Measurements from ENCODE around the gene FCER1G.

The FCER1G gene

DNA sequence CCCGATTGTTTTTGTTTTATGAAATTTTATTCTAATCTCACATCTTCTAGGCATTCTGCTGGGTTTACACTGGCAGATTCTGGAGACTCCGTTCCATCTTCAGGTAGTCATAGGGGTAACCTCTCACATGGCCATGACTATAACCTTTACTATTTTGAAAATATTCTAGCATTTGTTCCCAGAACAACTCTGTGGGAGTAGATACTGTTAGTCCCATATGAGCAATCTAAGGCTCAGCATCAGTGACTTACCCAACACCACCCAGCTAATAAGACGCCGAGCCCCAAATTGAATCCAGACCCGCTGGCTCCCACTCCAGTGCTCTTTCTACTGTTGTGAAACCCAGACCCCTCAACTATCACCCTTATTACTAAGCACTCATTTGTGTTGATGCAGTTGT lies 26.1 kb upstream of the FCER1G start:
- Histone ChIP-seq H3K27me3 (ENCODE audit: low read depth, low read length) (no peaks in the 10 kb centered on the region), H3K4me1 (ENCODE audit: control insufficient read depth in 1 of 2, insufficient read depth in 2 of 2, low read length in 2 of 2) (peaks cover 11 to 16% of the 10 kb centered on the region in 2 donors), H3K36me3 (ENCODE audit: control insufficient read depth in 1 of 2, insufficient read depth in 2 of 2, low read length in 2 of 2) (peaks cover 11 to 12% of the 10 kb centered on the region in 2 donors), H3K9me3 (ENCODE audit: control insufficient read depth in 1 of 2, low read length in 2 of 2) (no peaks in the 10 kb centered on the region), H3K4me3 (ENCODE audit: low read depth in 1 of 2, low read length in 2 of 2) (no peak overlapping the region), H3K27ac (ENCODE audit: low read length) (no peak overlapping the region)

DNA sequence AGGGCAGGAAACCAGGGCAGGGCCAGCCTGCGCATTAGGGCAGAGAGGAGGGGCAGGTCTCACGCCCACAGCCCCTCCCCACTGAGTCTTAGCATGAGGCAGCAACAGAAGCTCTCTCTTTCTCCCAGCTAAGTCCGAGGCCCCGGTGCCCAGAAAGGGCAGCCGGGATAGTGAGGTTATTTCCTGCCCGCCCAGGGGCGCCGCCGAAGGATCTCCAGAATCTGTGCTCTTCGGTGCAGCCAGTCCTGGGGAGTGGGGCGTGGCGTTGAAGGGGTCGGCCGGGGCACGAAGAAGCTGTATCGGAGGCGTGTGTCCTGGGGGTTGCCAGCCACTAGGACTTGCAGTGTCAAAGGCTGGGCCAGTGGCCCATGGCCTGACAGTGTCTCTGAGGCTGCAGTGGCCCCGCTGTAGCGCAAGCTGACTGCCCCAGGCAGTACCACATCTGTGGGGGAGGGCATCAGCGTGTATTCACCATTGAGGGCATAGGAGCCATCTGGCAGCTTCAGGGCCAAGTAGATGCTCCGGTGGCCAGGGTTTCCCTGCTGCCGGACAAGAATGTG lies 24.1 kb upstream of the FCER1G start:
- H3K27ac ChIP-seq (ENCODE audit: low read length) = no peak overlapping the region
- no peaks in the 10 kb centered on the region for H3K9me3 ChIP-seq (ENCODE audit: control insufficient read depth in 1 of 2, low read length in 2 of 2)
- H3K27me3 ChIP-seq (ENCODE audit: low read depth, low read length) = no peaks in the 10 kb centered on the region
- no peak overlapping the region for H3K4me3 ChIP-seq (ENCODE audit: low read depth in 1 of 2, low read length in 2 of 2)
- H3K36me3 ChIP-seq (ENCODE audit: control insufficient read depth in 1 of 2, insufficient read depth in 2 of 2, low read length in 2 of 2) = peaks cover 16 to 17% of the 10 kb centered on the region in 2 donors
- H3K4me1 ChIP-seq (ENCODE audit: control insufficient read depth in 1 of 2, insufficient read depth in 2 of 2, low read length in 2 of 2) = peaks cover 11 to 16% of the 10 kb centered on the region in 2 donors

DNA sequence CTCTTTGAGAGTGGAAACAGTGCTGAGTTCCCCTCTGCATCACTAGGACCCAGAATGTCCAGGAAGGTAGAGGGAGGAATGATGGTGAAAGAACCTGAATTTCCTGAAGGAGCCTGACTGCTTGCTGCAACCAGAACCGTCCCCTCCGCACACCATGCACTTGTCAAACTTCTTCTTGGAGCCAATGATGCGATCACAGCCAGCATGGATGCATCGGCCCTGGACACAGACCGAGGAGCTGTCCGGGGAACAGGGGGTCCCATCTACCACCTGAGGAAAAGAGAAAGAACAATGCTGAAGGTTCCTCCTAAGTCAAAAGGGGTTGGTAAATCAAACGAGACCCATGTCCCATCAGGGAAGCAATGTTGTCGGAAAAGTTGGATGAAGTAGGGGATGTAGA lies 23.1 kb upstream of the FCER1G start:
- Histone ChIP-seq H3K27ac (ENCODE audit: low read length) (no peak overlapping the region), H3K4me1 (ENCODE audit: control insufficient read depth in 1 of 2, insufficient read depth in 2 of 2, low read length in 2 of 2) (peaks cover 12 to 18% of the 10 kb centered on the region in 2 donors), H3K27me3 (ENCODE audit: low read depth, low read length) (no peaks in the 10 kb centered on the region), H3K4me3 (ENCODE audit: low read depth in 1 of 2, low read length in 2 of 2) (no peak overlapping the region), H3K9me3 (ENCODE audit: control insufficient read depth in 1 of 2, low read length in 2 of 2) (no peaks in the 10 kb centered on the region), H3K36me3 (ENCODE audit: control insufficient read depth in 1 of 2, insufficient read depth in 2 of 2, low read length in 2 of 2) (peaks cover 17 to 18% of the 10 kb centered on the region in 2 donors)

DNA sequence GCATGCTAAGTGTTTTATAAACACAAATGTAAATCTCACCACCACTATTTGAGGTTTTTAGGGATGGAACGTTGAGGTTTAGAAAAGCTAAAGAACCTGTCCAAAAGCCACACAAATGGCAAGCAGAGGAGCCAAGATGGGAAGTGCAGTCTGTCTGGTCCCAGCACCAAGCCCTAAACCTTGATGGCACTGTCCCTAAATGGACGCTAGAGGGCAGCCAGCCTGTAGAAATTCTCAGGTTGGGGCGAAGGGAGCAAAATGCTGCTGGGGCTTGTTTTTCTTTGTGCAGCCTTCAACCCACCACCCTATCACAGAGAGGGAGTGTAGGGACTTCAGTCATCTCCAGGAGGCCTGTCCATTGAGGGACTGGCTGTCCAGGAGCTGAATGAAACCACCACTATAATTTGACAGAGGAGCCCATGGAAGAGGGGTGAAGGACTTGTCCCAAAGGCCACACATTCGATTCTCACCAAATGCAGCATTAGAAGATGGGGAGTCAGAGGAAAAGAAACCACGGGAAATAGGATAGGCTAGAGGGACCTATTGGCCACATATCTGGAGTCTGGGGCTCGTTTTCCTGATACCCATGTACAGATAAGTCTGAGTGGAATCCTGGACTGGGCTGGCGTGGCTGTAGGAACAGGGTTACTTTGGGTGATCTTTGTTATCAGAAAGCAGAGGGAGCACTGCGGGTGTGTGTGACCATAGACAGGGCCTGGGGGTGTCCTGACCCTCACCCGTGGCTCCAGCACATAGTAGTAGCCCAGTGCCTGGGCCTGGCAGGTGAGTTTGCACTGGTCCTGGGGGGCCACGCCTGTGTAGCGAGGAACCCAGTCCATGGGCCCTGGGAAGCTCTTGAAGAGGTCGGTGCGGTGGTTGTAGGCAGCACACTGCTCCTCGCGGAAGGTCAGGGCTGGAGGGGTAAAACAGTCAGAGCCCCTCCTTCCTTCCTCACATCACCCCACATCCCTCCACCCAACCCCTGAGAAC lies 22.3 kb upstream of the FCER1G start:
- peak overlapping the region; percentile 23 for H3K27ac ChIP-seq (ENCODE audit: low read length)
- peaks cover 17 to 18% of the 10 kb centered on the region in 2 donors for H3K36me3 ChIP-seq (ENCODE audit: control insufficient read depth in 1 of 2, insufficient read depth in 2 of 2, low read length in 2 of 2)
- H3K9me3 ChIP-seq (ENCODE audit: control insufficient read depth in 1 of 2, low read length in 2 of 2) = no peaks in the 10 kb centered on the region
- no peak overlapping the region for H3K4me3 ChIP-seq (ENCODE audit: low read depth in 1 of 2, low read length in 2 of 2)
- no peaks in the 10 kb centered on the region for H3K27me3 ChIP-seq (ENCODE audit: low read depth, low read length)
- H3K4me1 ChIP-seq (ENCODE audit: control insufficient read depth in 1 of 2, insufficient read depth in 2 of 2, low read length in 2 of 2) = peaks cover 12 to 25% of the 10 kb centered on the region in 2 donors

GRCh38 chr1:161193561-161194235 lies 21.4 kb upstream of the FCER1G start:
- Histone ChIP-seq H3K27ac (ENCODE audit: low read length) (no peak overlapping the region), H3K9me3 (ENCODE audit: control insufficient read depth in 1 of 2, low read length in 2 of 2) (no peaks in the 10 kb centered on the region), H3K4me3 (ENCODE audit: low read depth in 1 of 2, low read length in 2 of 2) (no peak overlapping the region), H3K4me1 (ENCODE audit: control insufficient read depth in 1 of 2, insufficient read depth in 2 of 2, low read length in 2 of 2) (peaks cover 12 to 33% of the 10 kb centered on the region in 2 donors), H3K36me3 (ENCODE audit: control insufficient read depth in 1 of 2, insufficient read depth in 2 of 2, low read length in 2 of 2) (peaks cover 17 to 18% of the 10 kb centered on the region in 2 donors), H3K27me3 (ENCODE audit: low read depth, low read length) (no peaks in the 10 kb centered on the region)

DNA sequence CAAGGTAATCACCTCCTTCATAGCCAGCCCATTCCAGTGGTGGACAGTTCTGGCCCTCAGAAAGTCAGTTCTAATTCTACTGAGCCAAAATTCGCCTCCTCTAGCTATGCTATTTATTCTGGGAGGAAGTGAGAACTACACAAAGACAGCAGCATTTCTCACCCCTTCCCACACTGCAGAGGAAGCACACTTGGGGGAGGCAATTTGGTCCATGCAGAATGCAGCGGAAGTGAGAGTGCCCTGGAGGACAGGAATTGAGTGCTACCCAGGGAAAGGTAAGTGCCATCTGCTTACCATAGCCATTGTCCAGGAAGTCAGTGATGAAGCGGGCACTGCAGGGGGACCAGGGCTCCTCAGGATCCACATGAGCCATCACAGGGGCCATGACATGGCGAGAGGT lies 19.9 kb upstream of the FCER1G start:
- H3K27ac ChIP-seq (ENCODE audit: low read length) = no peak overlapping the region
- peaks cover 12 to 38% of the 10 kb centered on the region in 2 donors for H3K4me1 ChIP-seq (ENCODE audit: control insufficient read depth in 1 of 2, insufficient read depth in 2 of 2, low read length in 2 of 2)
- no peaks in the 10 kb centered on the region for H3K9me3 ChIP-seq (ENCODE audit: control insufficient read depth in 1 of 2, low read length in 2 of 2)
- H3K36me3 ChIP-seq (ENCODE audit: control insufficient read depth in 1 of 2, insufficient read depth in 2 of 2, low read length in 2 of 2) = peaks cover 17 to 18% of the 10 kb centered on the region in 2 donors
- H3K27me3 ChIP-seq (ENCODE audit: low read depth, low read length) = no peaks in the 10 kb centered on the region
- peak overlapping the region; percentile 36 to 68 for H3K4me3 ChIP-seq (ENCODE audit: low read depth in 1 of 2, low read length in 2 of 2)

- Histone ChIP-seq H3K4me3 (ENCODE audit: low read depth in 1 of 2, low read length in 2 of 2) (peak overlapping the region; percentile 60 to 68), H3K36me3 (ENCODE audit: control insufficient read depth in 1 of 2, insufficient read depth in 2 of 2, low read length in 2 of 2) (peaks cover 14 to 17% of the 10 kb centered on the region in 2 donors), H3K27ac (ENCODE audit: low read length) (no peak overlapping the region), H3K27me3 (ENCODE audit: low read depth, low read length) (no peaks in the 10 kb centered on the region), H3K9me3 (ENCODE audit: control insufficient read depth in 1 of 2, low read length in 2 of 2) (no peaks in the 10 kb centered on the region), H3K4me1 (ENCODE audit: control insufficient read depth in 1 of 2, insufficient read depth in 2 of 2, low read length in 2 of 2) (peaks cover 20 to 48% of the 10 kb centered on the region in 2 donors)
These were observed 19.0 kb upstream of the FCER1G start for GRCh38 chr1:161196111-161196510.

GRCh38 chr1:161196521-161197451 lies 18.3 kb upstream of the FCER1G start:
- Histone ChIP-seq H3K4me3 (ENCODE audit: low read depth in 1 of 2, low read length in 2 of 2) (peak overlapping the region; percentile 60 to 68), H3K36me3 (ENCODE audit: control insufficient read depth in 1 of 2, insufficient read depth in 2 of 2, low read length in 2 of 2) (peaks cover 8 to 11% of the 10 kb centered on the region in 2 donors), H3K27me3 (ENCODE audit: low read depth, low read length) (no peaks in the 10 kb centered on the region), H3K9me3 (ENCODE audit: control insufficient read depth in 1 of 2, low read length in 2 of 2) (no peaks in the 10 kb centered on the region), H3K27ac (ENCODE audit: low read length) (peak overlapping the region; percentile 85), H3K4me1 (ENCODE audit: control insufficient read depth in 1 of 2, insufficient read depth in 2 of 2, low read length in 2 of 2) (peaks cover 25 to 50% of the 10 kb centered on the region in 2 donors)

- Histone ChIP-seq H3K4me1 (ENCODE audit: control insufficient read depth in 1 of 2, insufficient read depth in 2 of 2, low read length in 2 of 2) (peaks cover 22 to 47% of the 10 kb centered on the region in 2 donors), H3K27ac (ENCODE audit: low read length) (peak overlapping the region; percentile 85), H3K4me3 (ENCODE audit: low read depth in 1 of 2, low read length in 2 of 2) (peak overlapping the region; percentile 60 to 68)
These were observed 17.4 kb upstream of the FCER1G start for GRCh38 chr1:161197560-161198193.

DNA sequence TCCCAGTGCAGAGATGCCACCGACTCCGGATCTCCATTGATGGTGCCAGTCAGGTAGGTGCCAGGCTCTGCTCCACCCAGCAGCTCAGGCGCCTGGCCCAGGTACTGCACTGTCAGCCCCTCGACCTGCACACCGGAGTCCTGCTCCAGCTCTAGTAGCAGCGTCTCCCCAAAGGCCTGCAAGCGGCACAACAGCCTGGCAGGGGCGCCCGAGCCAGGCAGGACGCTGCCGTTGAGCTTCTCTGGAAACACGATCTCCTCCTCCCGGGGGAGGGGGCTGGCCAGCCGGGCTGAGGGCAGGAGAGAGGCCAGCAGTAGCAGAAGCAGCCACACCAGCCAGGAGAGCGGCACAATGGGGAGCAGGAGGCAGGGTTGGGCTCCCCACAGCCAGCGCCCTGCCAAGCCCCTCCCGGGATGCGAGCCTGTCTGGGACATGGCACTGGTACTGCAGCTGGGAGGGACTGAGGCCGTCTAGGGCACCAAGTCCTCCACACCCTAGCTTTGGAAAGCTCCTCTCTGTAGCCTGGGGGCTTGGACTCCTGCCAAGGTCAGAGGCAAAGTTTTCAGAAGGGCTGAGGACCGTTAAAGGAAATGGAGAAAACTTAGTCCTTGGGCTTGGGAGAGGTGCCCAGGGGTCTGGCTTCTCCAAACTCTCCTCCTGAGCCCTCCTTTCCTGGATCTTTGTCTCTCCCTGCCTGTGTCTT lies 16.8 kb upstream of the FCER1G start:
- H3K27ac ChIP-seq (ENCODE audit: low read length) = peak overlapping the region; percentile 95
- peaks cover 18 to 47% of the 10 kb centered on the region in 2 donors for H3K4me1 ChIP-seq (ENCODE audit: control insufficient read depth in 1 of 2, insufficient read depth in 2 of 2, low read length in 2 of 2)

More at GRCh38 chr1:161197560-161198193, 17.4 kb upstream of the FCER1G start:
- H3K9me3 ChIP-seq (ENCODE audit: control insufficient read depth in 1 of 2, low read length in 2 of 2) = no peaks in the 10 kb centered on the region
- peaks cover 4 to 8% of the 10 kb centered on the region in 2 donors for H3K36me3 ChIP-seq (ENCODE audit: control insufficient read depth in 1 of 2, insufficient read depth in 2 of 2, low read length in 2 of 2)
- H3K27me3 ChIP-seq (ENCODE audit: low read depth, low read length) = no peaks in the 10 kb centered on the region

More for the DNA sequence above, 16.8 kb upstream of the FCER1G start:
- Histone ChIP-seq H3K27me3 (ENCODE audit: low read depth, low read length) (no peaks in the 10 kb centered on the region), H3K9me3 (ENCODE audit: control insufficient read depth in 1 of 2, low read length in 2 of 2) (no peaks in the 10 kb centered on the region), H3K4me3 (ENCODE audit: low read depth in 1 of 2, low read length in 2 of 2) (peak overlapping the region; percentile 60 to 68), H3K36me3 (ENCODE audit: control insufficient read depth in 1 of 2, insufficient read depth in 2 of 2, low read length in 2 of 2) (peaks cover 4 to 8% of the 10 kb centered on the region in 2 donors)

All from muscle layer of duodenum (tissue), 2 donors.